ENCODE measurements around the gene TP53I13.

Gene TP53I13

GRCh38 chr17:29567554-29568330 lies 759 bp upstream of the TP53I13 start:
- no peaks in the 10 kb centered on the region for H3K36me3 ChIP-seq (ENCODE audit: insufficient read depth, low read length)
- H3K79me2 ChIP-seq (ENCODE audit: control insufficient read depth, insufficient read depth, low read length, unreplicated experiment) = no peaks in the 10 kb centered on the region
- peak overlapping the region; percentile 15; the same call in 1 of the 2 replicates for H3K27ac ChIP-seq (ENCODE audit: low read depth, low read length)
- no peaks in the 10 kb centered on the region for H3K27me3 ChIP-seq (ENCODE audit: insufficient read depth, low read length)
- peak overlapping the region; percentile 83 for H2AFZ ChIP-seq (ENCODE audit: low read length, unreplicated experiment)
- peaks cover 18% of the 10 kb centered on the region for H3K4me1 ChIP-seq (ENCODE audit: control insufficient read depth, insufficient read depth, low read length, unreplicated experiment)
- H3K4me3 ChIP-seq (ENCODE audit: low read depth, low read length) = peak overlapping the region; percentile 86

GRCh38 chr17:29569245-29569950 lies 897 bp downstream of the TP53I13 start:
- Histone ChIP-seq H3K4me3 (ENCODE audit: low read depth, low read length) (peak overlapping the region; percentile 85), H3K27ac (ENCODE audit: low read depth, low read length) (no peak overlapping the region), H2AFZ (ENCODE audit: low read length, unreplicated experiment) (no peak overlapping the region), H3K27me3 (ENCODE audit: insufficient read depth, low read length) (no peaks in the 10 kb centered on the region), H3K36me3 (ENCODE audit: insufficient read depth, low read length) (no peaks in the 10 kb centered on the region), H3K4me1 (ENCODE audit: control insufficient read depth, insufficient read depth, low read length, unreplicated experiment) (peaks cover 18% of the 10 kb centered on the region), H3K79me2 (ENCODE audit: control insufficient read depth, insufficient read depth, low read length, unreplicated experiment) (no peaks in the 10 kb centered on the region)

GRCh38 chr17:29570521-29570920 lies 2.0 kb downstream of the TP53I13 start:
- Histone ChIP-seq H3K27ac (ENCODE audit: low read depth, low read length) (no peak overlapping the region), H3K27me3 (ENCODE audit: insufficient read depth, low read length) (no peaks in the 10 kb centered on the region), H3K4me1 (ENCODE audit: control insufficient read depth, insufficient read depth, low read length, unreplicated experiment) (peaks cover 18% of the 10 kb centered on the region), H2AFZ (ENCODE audit: low read length, unreplicated experiment) (no peak overlapping the region), H3K79me2 (ENCODE audit: control insufficient read depth, insufficient read depth, low read length, unreplicated experiment) (no peaks in the 10 kb centered on the region), H3K4me3 (ENCODE audit: low read depth, low read length) (no peak overlapping the region), H3K36me3 (ENCODE audit: insufficient read depth, low read length) (no peaks in the 10 kb centered on the region)

- Histone ChIP-seq H3K27ac (ENCODE audit: low read depth, low read length) (no peak overlapping the region), H3K36me3 (ENCODE audit: insufficient read depth, low read length) (no peaks in the 10 kb centered on the region), H3K27me3 (ENCODE audit: insufficient read depth, low read length) (no peaks in the 10 kb centered on the region), H3K4me1 (ENCODE audit: control insufficient read depth, insufficient read depth, low read length, unreplicated experiment) (peaks cover 10% of the 10 kb centered on the region), H3K79me2 (ENCODE audit: control insufficient read depth, insufficient read depth, low read length, unreplicated experiment) (no peaks in the 10 kb centered on the region), H2AFZ (ENCODE audit: low read length, unreplicated experiment) (no peak overlapping the region), H3K4me3 (ENCODE audit: low read depth, low read length) (no peak overlapping the region)
These were observed 3.0 kb downstream of the TP53I13 start for GRCh38 chr17:29571486-29571882.

GRCh38 chr17:29571883-29572681 lies 3.6 kb downstream of the TP53I13 start:
- no peaks in the 10 kb centered on the region for H3K36me3 ChIP-seq (ENCODE audit: insufficient read depth, low read length)
- H3K4me3 ChIP-seq (ENCODE audit: low read depth, low read length) = no peak overlapping the region
- peaks cover 10% of the 10 kb centered on the region for H3K4me1 ChIP-seq (ENCODE audit: control insufficient read depth, insufficient read depth, low read length, unreplicated experiment)
- no peaks in the 10 kb centered on the region for H3K27me3 ChIP-seq (ENCODE audit: insufficient read depth, low read length)
- H2AFZ ChIP-seq (ENCODE audit: low read length, unreplicated experiment) = no peak overlapping the region
- no peaks in the 10 kb centered on the region for H3K79me2 ChIP-seq (ENCODE audit: control insufficient read depth, insufficient read depth, low read length, unreplicated experiment)
- H3K27ac ChIP-seq (ENCODE audit: low read depth, low read length) = no peak overlapping the region

GRCh38 chr17:29572691-29573557 lies 4.4 kb downstream of the TP53I13 start:
- Histone ChIP-seq H3K79me2 (ENCODE audit: control insufficient read depth, insufficient read depth, low read length, unreplicated experiment) (no peaks in the 10 kb centered on the region), H3K27me3 (ENCODE audit: insufficient read depth, low read length) (no peaks in the 10 kb centered on the region), H3K4me1 (ENCODE audit: control insufficient read depth, insufficient read depth, low read length, unreplicated experiment) (peaks cover 16% of the 10 kb centered on the region), H2AFZ (ENCODE audit: low read length, unreplicated experiment) (no peak overlapping the region), H3K36me3 (ENCODE audit: insufficient read depth, low read length) (no peaks in the 10 kb centered on the region; the same call in 1 of the 2 replicates), H3K27ac (ENCODE audit: low read depth, low read length) (no peak overlapping the region), H3K4me3 (ENCODE audit: low read depth, low read length) (no peak overlapping the region)

- Histone ChIP-seq H3K27ac (ENCODE audit: low read depth, low read length) (no peak overlapping the region), H3K4me1 (ENCODE audit: control insufficient read depth, insufficient read depth, low read length, unreplicated experiment) (peaks cover 16% of the 10 kb centered on the region), H2AFZ (ENCODE audit: low read length, unreplicated experiment) (no peak overlapping the region), H3K27me3 (ENCODE audit: insufficient read depth, low read length) (no peaks in the 10 kb centered on the region), H3K36me3 (ENCODE audit: insufficient read depth, low read length) (no peaks in the 10 kb centered on the region; the same call in 1 of the 2 replicates), H3K79me2 (ENCODE audit: control insufficient read depth, insufficient read depth, low read length, unreplicated experiment) (no peaks in the 10 kb centered on the region), H3K4me3 (ENCODE audit: low read depth, low read length) (no peak overlapping the region)
These were observed 5.0 kb downstream of the TP53I13 start for GRCh38 chr17:29573558-29573869.

GRCh38 chr17:29573871-29574731 lies 5.6 kb downstream of the TP53I13 start:
- no peaks in the 10 kb centered on the region; the same call in 1 of the 2 replicates for H3K36me3 ChIP-seq (ENCODE audit: insufficient read depth, low read length)

GRCh38 chr17:29574732-29575510 lies 6.4 kb downstream of the TP53I13 start:
- Histone ChIP-seq H3K27ac (ENCODE audit: low read depth, low read length) (no peak overlapping the region), H3K4me1 (ENCODE audit: control insufficient read depth, insufficient read depth, low read length, unreplicated experiment) (peaks cover 9% of the 10 kb centered on the region), H3K27me3 (ENCODE audit: insufficient read depth, low read length) (no peaks in the 10 kb centered on the region), H3K36me3 (ENCODE audit: insufficient read depth, low read length) (no peaks in the 10 kb centered on the region; the same call in 1 of the 2 replicates), H2AFZ (ENCODE audit: low read length, unreplicated experiment) (no peak overlapping the region), H3K4me3 (ENCODE audit: low read depth, low read length) (no peak overlapping the region), H3K79me2 (ENCODE audit: control insufficient read depth, insufficient read depth, low read length, unreplicated experiment) (no peaks in the 10 kb centered on the region)

More at GRCh38 chr17:29573871-29574731, 5.6 kb downstream of the TP53I13 start:
- Histone ChIP-seq H3K4me3 (ENCODE audit: low read depth, low read length) (no peak overlapping the region), H2AFZ (ENCODE audit: low read length, unreplicated experiment) (no peak overlapping the region), H3K4me1 (ENCODE audit: control insufficient read depth, insufficient read depth, low read length, unreplicated experiment) (peaks cover 14% of the 10 kb centered on the region), H3K27ac (ENCODE audit: low read depth, low read length) (no peak overlapping the region), H3K27me3 (ENCODE audit: insufficient read depth, low read length) (no peaks in the 10 kb centered on the region), H3K79me2 (ENCODE audit: control insufficient read depth, insufficient read depth, low read length, unreplicated experiment) (no peaks in the 10 kb centered on the region)
